Erythroblast (primary cell): ENCODE measurements around the gene AHCY.

ENCODE experiments used
- GATA1 ChIP-seq: IDR thresholded peaks from 2 replicates; pipeline ENCODE4 v1.6.1; 2011; ENCODE audit warnings: low read depth, mild to moderate bottlenecking, control low read depth, low read length, moderate library complexity
- POLR2A ChIP-seq: IDR thresholded peaks from 2 replicates; pipeline ENCODE4 v1.6.1; 2011; ENCODE audit warnings: mild to moderate bottlenecking, low read length

GRCh38 chr20:34337982-34338726 is 35.0 kb upstream of the AHCY start:
- TF ChIP-seq POLR2A: no peak
- no peak for TF ChIP-seq GATA1
